ENCODE results near the gene WRNIP1. TPM values are rescaled to one million over a fixed set of nuclear protein-coding genes. Genes with fewer than 3 reads are reported as not detected.

The WRNIP1 gene
- total and polyA plus RNA-seq, 2 donors (not counting 1 experiment from before 2014, with no cell fraction given) = 29.7 to 40.8 TPM

GRCh38 chr6:2797564-2798031, 32.4 kb downstream of the WRNIP1 start:
- Histone ChIP-seq H3K4me1 (ENCODE audit: control insufficient read depth, extremely low read depth, insufficient read depth, low read length) (no peaks in the 10 kb centered on the region), H3K27me3 (ENCODE audit: control insufficient read depth, insufficient read depth, low read length) (no peaks in the 10 kb centered on the region), H3K4me2 (ENCODE audit: extremely low read depth, insufficient read depth, low read length) (no peak overlapping the region), H3K4me3 (replicated peaks in 1 of 4; ENCODE audit: control extremely low read depth in 1 of 4, insufficient read depth in 1 of 4, low read depth in 3 of 4, low read length in 4 of 4) (no peak overlapping the region), H2AFZ (ENCODE audit: low read length) (no peak overlapping the region), H4K20me1 (ENCODE audit: control insufficient read depth, extremely low read depth, insufficient read depth, low read length) (no peaks in the 10 kb centered on the region), H3K9ac (ENCODE audit: insufficient read depth, low read length) (no peak overlapping the region), H3K27ac (ENCODE audit: insufficient read depth, low read length) (no peak overlapping the region), H3K9me3 (ENCODE audit: control insufficient read depth, insufficient read depth, low read depth, low read length) (no peaks in the 10 kb centered on the region), H3K79me2 (ENCODE audit: control insufficient read depth, insufficient read depth, low read length) (no peaks in the 10 kb centered on the region), H3K36me3 (ENCODE audit: control insufficient read depth, insufficient read depth, low read length) (no peaks in the 10 kb centered on the region)
- no peak for DNase-seq (ENCODE audit: low read depth in 2 of 2)
- TF ChIP-seq EZH2 (IDR thresholded peaks at IDR 0.05; ENCODE audit: low read length, missing control alignments) = no peak
- TF ChIP-seq, protein P1, sequence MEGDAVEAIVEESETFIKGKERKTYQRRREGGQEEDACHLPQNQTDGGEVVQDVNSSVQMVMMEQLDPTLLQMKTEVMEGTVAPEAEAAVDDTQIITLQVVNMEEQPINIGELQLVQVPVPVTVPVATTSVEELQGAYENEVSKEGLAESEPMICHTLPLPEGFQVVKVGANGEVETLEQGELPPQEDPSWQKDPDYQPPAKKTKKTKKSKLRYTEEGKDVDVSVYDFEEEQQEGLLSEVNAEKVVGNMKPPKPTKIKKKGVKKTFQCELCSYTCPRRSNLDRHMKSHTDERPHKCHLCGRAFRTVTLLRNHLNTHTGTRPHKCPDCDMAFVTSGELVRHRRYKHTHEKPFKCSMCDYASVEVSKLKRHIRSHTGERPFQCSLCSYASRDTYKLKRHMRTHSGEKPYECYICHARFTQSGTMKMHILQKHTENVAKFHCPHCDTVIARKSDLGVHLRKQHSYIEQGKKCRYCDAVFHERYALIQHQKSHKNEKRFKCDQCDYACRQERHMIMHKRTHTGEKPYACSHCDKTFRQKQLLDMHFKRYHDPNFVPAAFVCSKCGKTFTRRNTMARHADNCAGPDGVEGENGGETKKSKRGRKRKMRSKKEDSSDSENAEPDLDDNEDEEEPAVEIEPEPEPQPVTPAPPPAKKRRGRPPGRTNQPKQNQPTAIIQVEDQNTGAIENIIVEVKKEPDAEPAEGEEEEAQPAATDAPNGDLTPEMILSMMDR (conservative IDR thresholded peaks at IDR 0.05 in 1 of 2, IDR thresholded peaks at IDR 0.05 in 1 of 2; ENCODE audit: low read depth in 1 of 2, low read length in 2 of 2) = no peak

- no peak for TF ChIP-seq EZH2 (IDR thresholded peaks at IDR 0.05; ENCODE audit: low read length, missing control alignments)
- TF ChIP-seq, protein P1 (conservative IDR thresholded peaks at IDR 0.05 in 1 of 2, IDR thresholded peaks at IDR 0.05 in 1 of 2; ENCODE audit: low read depth in 1 of 2, low read length in 2 of 2) = no peak
- Histone ChIP-seq H3K4me3 (replicated peaks in 1 of 4; ENCODE audit: control extremely low read depth in 1 of 4, insufficient read depth in 1 of 4, low read depth in 3 of 4, low read length in 4 of 4) (no peak overlapping the region), H3K4me1 (ENCODE audit: control insufficient read depth, extremely low read depth, insufficient read depth, low read length) (no peaks in the 10 kb centered on the region), H3K27ac (ENCODE audit: insufficient read depth, low read length) (no peak overlapping the region), H3K79me2 (ENCODE audit: control insufficient read depth, insufficient read depth, low read length) (no peaks in the 10 kb centered on the region), H3K9me3 (ENCODE audit: control insufficient read depth, insufficient read depth, low read depth, low read length) (no peaks in the 10 kb centered on the region), H3K9ac (ENCODE audit: insufficient read depth, low read length) (no peak overlapping the region), H2AFZ (ENCODE audit: low read length) (no peak overlapping the region), H3K36me3 (ENCODE audit: control insufficient read depth, insufficient read depth, low read length) (no peaks in the 10 kb centered on the region), H3K27me3 (ENCODE audit: control insufficient read depth, insufficient read depth, low read length) (no peaks in the 10 kb centered on the region), H3K4me2 (ENCODE audit: extremely low read depth, insufficient read depth, low read length) (no peak overlapping the region), H4K20me1 (ENCODE audit: control insufficient read depth, extremely low read depth, insufficient read depth, low read length) (no peaks in the 10 kb centered on the region)
- DNase-seq (ENCODE audit: low read depth in 2 of 2) = no peak
Measured at GRCh38 chr6:2798586-2799134, 33.5 kb downstream of the WRNIP1 start.

DNA sequence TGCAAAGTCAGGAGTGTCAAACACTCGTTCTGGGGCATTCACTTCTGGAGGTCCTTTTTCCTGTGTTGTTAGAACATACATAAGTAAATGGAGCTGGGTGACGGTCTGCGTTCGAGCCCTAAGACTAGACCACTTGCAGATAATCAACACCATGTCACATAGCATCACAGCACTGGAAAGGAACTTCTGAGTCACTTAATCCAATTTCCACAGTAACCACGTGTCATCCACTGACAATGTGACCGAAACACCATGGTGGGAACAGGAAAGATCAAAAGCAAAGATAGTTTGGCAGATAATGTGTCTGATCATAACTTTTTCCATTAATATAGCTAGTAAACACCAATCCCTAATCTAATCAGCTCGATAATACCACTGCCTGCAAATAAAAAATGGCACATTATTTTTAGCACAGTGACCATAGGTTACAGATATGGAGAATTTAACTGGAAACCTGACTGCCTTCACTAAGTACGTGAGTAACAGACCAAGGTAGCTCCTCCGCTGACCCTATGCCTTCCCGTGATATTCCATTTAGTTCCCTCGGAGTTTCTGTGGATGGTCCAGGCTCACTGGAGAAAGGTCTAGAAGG, 34.8 kb downstream of the WRNIP1 start:
- Histone ChIP-seq H3K79me2 (ENCODE audit: control insufficient read depth, insufficient read depth, low read length) (no peaks in the 10 kb centered on the region), H3K36me3 (ENCODE audit: control insufficient read depth, insufficient read depth, low read length) (no peaks in the 10 kb centered on the region), H4K20me1 (ENCODE audit: control insufficient read depth, extremely low read depth, insufficient read depth, low read length) (no peaks in the 10 kb centered on the region)

More for the DNA sequence above, 34.8 kb downstream of the WRNIP1 start:
- Histone ChIP-seq H3K9me3 (ENCODE audit: control insufficient read depth, insufficient read depth, low read depth, low read length) (no peaks in the 10 kb centered on the region), H3K27me3 (ENCODE audit: control insufficient read depth, insufficient read depth, low read length) (no peaks in the 10 kb centered on the region), H3K9ac (ENCODE audit: insufficient read depth, low read length) (no peak overlapping the region), H3K4me2 (ENCODE audit: extremely low read depth, insufficient read depth, low read length) (no peak overlapping the region), H3K4me1 (ENCODE audit: control insufficient read depth, extremely low read depth, insufficient read depth, low read length) (no peaks in the 10 kb centered on the region), H2AFZ (ENCODE audit: low read length) (no peak overlapping the region), H3K27ac (ENCODE audit: insufficient read depth, low read length) (no peak overlapping the region), H3K4me3 (replicated peaks in 1 of 4; ENCODE audit: control extremely low read depth in 1 of 4, insufficient read depth in 1 of 4, low read depth in 3 of 4, low read length in 4 of 4) (no peak overlapping the region)
- no peak for DNase-seq (ENCODE audit: low read depth in 2 of 2)
- TF ChIP-seq EZH2 (IDR thresholded peaks at IDR 0.05; ENCODE audit: low read length, missing control alignments) = no peak
- TF ChIP-seq, protein P1 (conservative IDR thresholded peaks at IDR 0.05 in 1 of 2, IDR thresholded peaks at IDR 0.05 in 1 of 2; ENCODE audit: low read depth in 1 of 2, low read length in 2 of 2) = no peak

Measured in fibroblast of lung (primary cell).